Right ventricle myocardium inferior (tissue), 1 donor: ENCODE data around the gene ANKS3. TPM values are rescaled to one million over a fixed set of nuclear protein-coding genes. Genes with fewer than 3 reads are reported as not detected.
A peak's percentile ranks its signal among the peaks of the same experiment; 100 is the strongest.
"Not testable (repeated sequence)": the region's sequence is repeated elsewhere in the genome, so short reads cannot be mapped to it uniquely, and the experiment has no call there.

Experiments
- ATAC-seq: fragments of 200-7000 bp; cut with Tn5 transposase; one replicate; pipeline ENCODE4 v1.9.1; 2020; ENCODE audit warnings: mild to moderate bottlenecking, moderate library complexity
- DNase-seq: peaks from one replicate; pipeline ENCODE4 v3.0.0; 2021; ENCODE audit errors: missing footprints
- intact Hi-C: fragments of 100-400 bp; cut with DNase I; formaldehyde crosslinking; loops from one replicate; pipeline ENCODE4 v1.11.0; 2022
- total RNA-seq: library from RNA; stranded (reverse); fragmentation: NEBNext Ultra II Directional; extraction: Animal tissue kit (Norgen Biotek cat#: 25700); gene quantifications from one replicate; pipeline ENCODE4 v1.2.1, GENCODE V29; 2021
- donor health status: DM: no; HTN: yes; CAD: no; lungs with severe emphysema.

ANKS3 gene
- total RNA-seq, 1 donor from 2014 or later, result 9.1 TPM

- intact Hi-C loops, result no loop called here
- ATAC-seq, result peak; percentile 46
- peak; percentile 76 for DNase-seq
These were observed 70.2 kb downstream of the ANKS3 start for GRCh38 chr16:4663777-4664465.

GRCh38 chr16:4663465-4663776, 70.7 kb downstream of the ANKS3 start:
- intact Hi-C loops, result no loop called here
- ATAC-seq, result no peak
- DNase-seq, result no peak

- ATAC-seq, result no peak
- DNase-seq, result no peak
- intact Hi-C loops, result no loop called here
These were observed 72.4 kb downstream of the ANKS3 start for GRCh38 chr16:4661661-4662060.

GRCh38 chr16:4660454-4661007, 73.5 kb downstream of the ANKS3 start:
- ATAC-seq (no peak), DNase-seq (peak; percentile 68)
- intact Hi-C loops, result no loop called here

- intact Hi-C loops, result no loop called here
- ATAC-seq (no peak), DNase-seq (peak; percentile 48)
These were observed 74.4 kb downstream of the ANKS3 start for GRCh38 chr16:4659363-4660353.

- intact Hi-C loops, result no loop called here
- ATAC-seq (no peak), DNase-seq (peak; percentile 55)
These were observed 77.1 kb downstream of the ANKS3 start for GRCh38 chr16:4656695-4657686.

- peak; percentile 54 for DNase-seq
- intact Hi-C loops, result no loop called here
- ATAC-seq, result no peak
These were observed 77.8 kb downstream of the ANKS3 start for GRCh38 chr16:4656221-4656620.

GRCh38 chr16:4655801-4656200, 78.3 kb downstream of the ANKS3 start:
- intact Hi-C loops, result no loop called here
- peak; percentile 51 for DNase-seq
- ATAC-seq, result no peak

- ATAC-seq (no peak), DNase-seq (peak; percentile 58)
- intact Hi-C loops, result no loop called here
These were observed 79.0 kb downstream of the ANKS3 start for GRCh38 chr16:4654964-4655590.

- DNase-seq, result peak; percentile 27
- intact Hi-C loops, result no loop called here
- ATAC-seq, result no peak
These were observed 79.8 kb downstream of the ANKS3 start for GRCh38 chr16:4654011-4654963.

GRCh38 chr16:4652561-4652960, 81.5 kb downstream of the ANKS3 start:
- ATAC-seq (no peak), DNase-seq (peak; percentile 71)
- intact Hi-C loops, result no loop called here

- no peak for ATAC-seq
- DNase-seq, result peak; percentile 46
- intact Hi-C loops, result no loop called here
These were observed 82.2 kb downstream of the ANKS3 start for GRCh38 chr16:4651827-4652226.

- ATAC-seq (peak; percentile 24), DNase-seq (peak; percentile 84)
- intact Hi-C loops, result not testable (repeated sequence)
These were observed 83.5 kb downstream of the ANKS3 start for GRCh38 chr16:4650443-4651074.

- DNase-seq (peak; percentile 55), ATAC-seq (no peak)
- intact Hi-C loops, result no loop called here
These were observed 84.2 kb downstream of the ANKS3 start for GRCh38 chr16:4649744-4650442.

- no peak for ATAC-seq
- DNase-seq, result peak; percentile 52
- intact Hi-C loops, result no loop called here
These were observed 85.2 kb downstream of the ANKS3 start for GRCh38 chr16:4648917-4649316.

- ATAC-seq (no peak), DNase-seq (peak; percentile 33)
- intact Hi-C loops, result no loop called here
These were observed 86.5 kb downstream of the ANKS3 start for GRCh38 chr16:4647644-4647980.
